Adipose tissue (tissue), 3 donors: ENCODE data around the gene UGT2A3. TPM values are rescaled to one million over a fixed set of nuclear protein-coding genes. Genes with fewer than 3 reads are reported as not detected.
"Not testable (repeated sequence)": the region's sequence is repeated elsewhere in the genome, so short reads cannot be mapped to it uniquely, and the experiment has no call there.

Experiments
- H3K27ac ChIP-seq: one replicate; pipeline ENCODE4 v1.5.1; 2013; ENCODE audit warnings: low read depth, low read length
- WGBS, 3 donors: extraction: QIAGEN DNeasy Blood & Tissue Kit; methylation state at CpG; one replicate each; pipeline ENCODE4 v1.1.7; 2013; 5-methylcytosine and 5-hydroxymethylcytosine counted together
- polyA plus RNA-seq, 3 donors: library from polyadenylated mRNA; stranded (reverse); fragments of 200-250 nt; gene quantifications; one replicate each; pipeline ENCODE4 v1.2.3, GENCODE V29; 2013
- donor health status: healthy with polysubstance abuse.
- donor health status: Bipolar disorder and iron deficiency.
- donor health status: healthy.

UGT2A3 gene
- polyA plus RNA-seq, 3 donors, result 0.04 to 26.1 (median 0.22) TPM

DNA sequence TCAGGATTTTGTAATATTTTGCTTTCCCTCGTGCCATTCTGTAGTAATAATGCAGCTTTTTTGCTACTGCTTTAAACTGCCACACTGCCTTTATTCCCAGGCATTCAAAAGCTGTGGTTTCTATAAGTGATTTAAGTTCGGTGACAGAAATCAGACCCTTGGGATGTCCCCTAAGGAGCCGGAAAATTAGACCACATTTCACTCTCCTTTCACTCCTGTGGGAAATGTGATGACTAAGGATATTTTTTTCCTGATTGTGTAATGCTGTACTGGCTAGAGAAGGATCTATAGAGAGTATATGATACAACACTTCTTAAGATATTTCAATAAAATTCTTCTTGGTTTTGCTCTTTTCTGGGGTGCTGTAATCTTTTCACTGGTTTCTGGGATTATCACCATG is 24.4 kb downstream of the UGT2A3 start:
- WGBS, 3 donors, result 62 to 83% (median 63%) methylated on average over 3 of the region's 3 CpGs
- H3K27ac ChIP-seq, result no peak overlapping the region

DNA sequence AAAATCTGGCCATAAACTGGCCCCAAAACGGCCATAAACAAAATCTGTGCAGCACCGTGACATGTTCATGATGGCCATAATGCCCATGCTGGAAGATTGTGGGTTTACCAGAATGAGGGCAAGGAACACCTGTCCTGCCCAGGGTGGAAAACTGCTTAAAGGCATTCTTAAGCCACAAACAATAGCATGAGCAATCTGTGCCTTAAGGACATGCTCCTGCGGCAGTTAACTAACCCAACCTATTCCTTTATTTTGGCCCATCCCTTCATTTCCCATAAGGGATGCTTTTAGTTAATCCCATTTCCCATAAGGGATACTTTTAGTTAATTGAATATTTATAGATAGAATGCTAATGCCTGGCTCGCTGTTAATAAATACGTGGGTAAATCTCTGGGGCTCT is 29.4 kb downstream of the UGT2A3 start:
- WGBS, 3 donors, result 56 to 80% (median 59%) methylated on average over 5 of the region's 5 CpGs
- H3K27ac ChIP-seq, result not testable (repeated sequence)

- no peak overlapping the region for H3K27ac ChIP-seq
These were observed 30.6 kb downstream of the UGT2A3 start for GRCh38 chr4:68921051-68921450.

DNA sequence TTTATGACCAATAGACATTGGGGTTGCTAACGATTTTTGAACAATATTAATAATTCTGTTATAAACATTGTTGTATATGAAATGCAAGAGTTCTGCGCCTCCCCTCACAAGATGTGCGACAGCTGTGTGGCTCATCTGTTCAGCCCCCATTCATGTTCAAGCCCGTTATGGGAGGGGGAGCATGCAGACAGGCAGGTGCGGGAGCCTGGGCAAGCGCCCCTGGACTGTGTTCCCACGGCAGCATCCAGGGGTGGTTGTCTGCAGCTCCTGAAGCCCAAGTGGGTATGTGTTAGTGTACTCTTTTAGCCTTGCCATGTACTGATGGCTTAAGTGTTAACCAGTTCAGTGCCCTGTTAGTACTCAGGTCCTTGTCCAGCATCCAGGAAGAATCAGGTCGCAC is 34.6 kb downstream of the UGT2A3 start:
- WGBS, 3 donors, result 86 to 97% (median 90%) methylated on average over 8 of the region's 8 CpGs
- no peak overlapping the region for H3K27ac ChIP-seq

DNA sequence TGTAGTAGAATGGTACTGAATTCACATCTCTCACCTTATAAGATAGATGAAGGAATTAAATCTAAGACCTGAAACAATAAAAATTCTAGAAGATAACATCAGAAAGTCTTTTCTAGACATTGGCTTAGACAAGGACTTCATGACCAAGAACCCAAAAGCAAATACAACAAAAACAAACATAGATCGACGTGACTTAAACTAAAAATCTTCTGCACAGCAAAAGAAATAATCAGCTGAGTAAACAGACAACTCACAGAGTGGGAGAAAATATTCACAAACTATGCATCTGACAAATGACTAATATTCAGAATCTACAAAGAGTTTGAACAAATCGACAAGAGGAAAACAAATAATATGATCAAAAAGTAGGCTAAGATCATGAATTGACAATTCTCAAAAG is 38.8 kb downstream of the UGT2A3 start:
- WGBS, 3 donors, result 38 to 81% (median 81%) methylated on average over 3 of the region's 3 CpGs
- no peak overlapping the region for H3K27ac ChIP-seq

- H3K27ac ChIP-seq, result no peak overlapping the region
- WGBS, 3 donors, result 64 to 77% (median 65%) methylated on average over 2 of the region's 2 CpGs
These were observed 42.2 kb downstream of the UGT2A3 start for GRCh38 chr4:68909385-68909784.

DNA sequence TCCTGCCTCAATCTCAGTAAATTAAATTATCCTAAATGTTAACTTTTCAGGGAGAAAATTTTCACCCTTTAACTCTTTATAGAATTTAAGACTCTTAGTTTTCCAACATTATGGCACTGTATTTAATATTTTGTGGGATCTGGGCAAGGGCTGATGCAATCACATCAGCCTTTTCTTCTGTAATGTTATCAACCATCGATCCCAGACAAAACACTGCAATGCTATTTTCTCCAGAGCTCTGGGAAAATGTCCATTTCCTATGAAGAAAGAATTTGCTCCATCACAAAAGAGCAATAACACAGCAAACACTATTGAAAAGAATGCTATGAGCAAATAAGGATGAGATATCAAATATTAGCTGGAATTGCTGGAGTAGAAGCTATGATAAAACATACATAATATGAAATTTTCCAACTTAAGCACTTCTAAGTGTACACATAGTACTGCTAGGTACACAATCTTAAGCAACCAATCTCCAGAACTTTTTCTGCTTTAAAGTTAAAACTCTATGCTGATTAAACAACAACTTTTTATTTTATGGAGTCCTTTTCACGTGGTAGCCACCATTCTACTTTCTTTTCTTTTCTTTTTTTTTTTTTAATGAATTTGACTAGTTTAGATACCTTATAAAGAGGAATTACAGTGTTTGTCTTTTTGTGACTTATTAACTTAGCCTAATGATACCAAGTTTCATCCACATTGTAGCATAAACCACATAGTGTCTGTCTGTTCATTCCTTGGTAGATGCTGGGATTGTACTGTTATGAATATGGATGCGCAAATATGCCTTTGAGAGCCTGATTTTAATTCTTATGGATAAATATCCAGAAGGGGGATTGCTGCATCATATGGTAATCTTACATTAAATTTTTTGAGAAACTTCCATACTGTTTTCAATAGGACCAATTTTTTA is 43.6 kb downstream of the UGT2A3 start:
- no peak overlapping the region for H3K27ac ChIP-seq
- WGBS, 3 donors, result 46 to 67% (median 64%) methylated on average over 3 of the region's 3 CpGs

DNA sequence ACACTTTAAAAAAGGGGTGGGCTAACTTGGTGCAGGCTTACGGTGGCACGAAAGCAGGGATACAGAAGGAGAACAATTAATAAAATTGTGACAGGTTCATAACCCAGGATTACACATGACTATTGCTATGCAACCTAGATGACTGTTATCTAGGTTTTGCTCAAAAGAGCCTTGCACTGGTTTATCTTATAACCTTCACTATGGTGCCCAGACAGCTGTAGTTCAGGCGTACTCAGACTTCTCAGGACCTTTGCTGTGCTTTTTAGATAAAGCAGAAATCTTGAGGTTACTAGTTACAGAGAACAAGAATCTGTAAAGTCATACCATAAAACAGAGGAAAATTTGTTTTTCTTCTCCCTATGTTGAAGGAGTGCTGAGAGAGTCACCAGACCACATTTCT is 44.4 kb downstream of the UGT2A3 start:
- WGBS, 3 donors, result 43 to 71% (median 70%) methylated on average over 3 of the region's 3 CpGs
- H3K27ac ChIP-seq, result no peak overlapping the region

- 44 to 80% (median 79%) methylated on average over 10 of the region's 10 CpGs for WGBS, 3 donors
- H3K27ac ChIP-seq, result no peak overlapping the region
These were observed 44.8 kb downstream of the UGT2A3 start for GRCh38 chr4:68906780-68907137.

DNA sequence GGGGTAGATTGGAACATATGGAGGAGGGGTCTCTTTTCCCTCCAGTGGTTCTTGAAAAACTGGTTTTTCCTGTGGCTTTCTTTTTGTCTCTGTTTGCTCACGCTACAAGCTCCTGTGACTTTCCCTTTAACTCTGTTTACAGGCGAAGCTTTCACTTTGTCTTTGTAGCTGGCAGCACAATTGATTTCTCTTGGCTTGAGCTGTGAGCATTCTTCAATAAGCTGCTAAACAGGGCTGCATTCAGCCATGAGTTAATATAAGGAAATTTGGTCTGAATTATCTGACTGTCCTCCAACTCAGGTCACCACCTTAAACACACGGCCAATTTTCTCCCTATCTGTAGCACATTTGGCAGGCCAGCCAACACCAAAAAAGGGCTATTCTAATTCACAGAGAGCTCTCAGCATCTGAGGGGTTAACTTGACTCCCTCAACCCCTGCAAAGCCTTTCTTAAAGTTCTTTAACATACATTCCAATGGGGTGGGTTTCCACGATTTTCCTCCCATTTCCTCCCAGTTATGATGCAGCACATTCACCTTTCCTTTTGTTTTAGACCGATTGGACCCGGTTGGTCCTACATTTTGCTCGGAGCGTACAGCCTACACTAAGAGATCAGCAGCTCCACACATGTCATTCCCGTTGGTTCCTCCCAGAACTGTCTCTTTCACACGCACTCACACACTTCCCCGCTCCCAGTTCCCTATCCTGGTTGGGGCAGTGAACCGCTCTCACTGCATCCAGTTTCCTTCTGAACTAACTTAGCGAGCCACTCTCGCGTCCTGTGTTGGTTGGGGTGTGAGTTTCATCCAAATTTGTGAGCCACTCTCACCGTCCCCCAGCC is 45.4 kb downstream of the UGT2A3 start:
- H3K27ac ChIP-seq, result no peak overlapping the region
- WGBS, 3 donors, result 16 to 52% (median 49%) methylated on average over 16 of the region's 16 CpGs

GRCh38 chr4:68905598-68905938 is 46.0 kb downstream of the UGT2A3 start:
- no peak overlapping the region for H3K27ac ChIP-seq
- WGBS, 3 donors, result 35 to 74% (median 68%) methylated on average over 2 of the region's 2 CpGs

GRCh38 chr4:68904786-68905185 is 46.8 kb downstream of the UGT2A3 start:
- no peak overlapping the region for H3K27ac ChIP-seq
- 15 to 40% (median 35%) methylated on average over 6 of the region's 6 CpGs for WGBS, 3 donors

DNA sequence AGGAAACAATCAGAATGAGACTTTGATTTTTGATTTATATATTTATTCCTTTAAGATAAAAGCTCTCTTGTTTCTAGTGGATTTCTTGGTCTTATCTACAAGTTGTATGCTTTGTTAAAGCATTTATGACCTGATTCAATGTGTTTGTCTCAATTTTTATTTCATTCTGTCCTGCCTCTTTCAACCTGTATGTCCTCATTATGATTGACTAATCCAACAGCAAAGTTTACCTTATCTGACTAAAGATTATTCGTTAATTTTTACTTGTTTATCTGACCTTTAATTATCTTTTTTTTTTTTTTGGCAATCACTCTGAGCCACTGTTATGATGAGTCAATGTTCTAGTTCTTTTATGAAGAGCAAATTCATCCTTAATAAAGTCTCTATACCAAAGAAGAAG is 54.9 kb downstream of the UGT2A3 start:
- no peak overlapping the region for H3K27ac ChIP-seq
- 23 to 59% (median 55%) methylated on average over 1 of the region's 1 CpG for WGBS, 3 donors

- 49 to 61% (median 56%) methylated on average over 5 of the region's 5 CpGs for WGBS, 3 donors
- H3K27ac ChIP-seq, result no peak overlapping the region
These were observed 55.9 kb downstream of the UGT2A3 start for GRCh38 chr4:68895561-68896198.

DNA sequence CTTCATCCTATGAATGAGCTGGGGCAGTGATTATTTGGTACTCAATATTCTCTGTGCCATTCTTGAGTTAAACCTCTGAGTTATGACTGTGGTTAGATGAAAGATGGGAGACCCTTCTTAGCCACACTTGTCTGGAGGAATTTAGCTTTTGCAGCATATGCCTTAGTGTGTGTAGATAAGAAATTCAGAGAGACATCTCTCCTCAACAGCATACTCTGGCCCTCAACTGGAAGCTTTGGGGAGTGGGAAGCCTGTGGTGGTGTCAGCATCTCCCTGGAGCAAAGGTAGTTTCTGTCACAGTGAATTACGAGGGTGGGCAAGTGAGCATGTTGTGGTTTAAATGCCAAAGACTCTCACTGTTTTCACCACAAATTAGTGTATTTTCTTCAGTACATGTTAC is 58.7 kb downstream of the UGT2A3 start:
- 72 to 90% (median 79%) methylated on average over 1 of the region's 1 CpG for WGBS, 3 donors
- no peak overlapping the region for H3K27ac ChIP-seq

GRCh38 chr4:68891678-68892077 is 59.9 kb downstream of the UGT2A3 start:
- no peak overlapping the region for H3K27ac ChIP-seq
- 85 to 98% (median 93%) methylated on average over 3 of the region's 3 CpGs for WGBS, 3 donors

DNA sequence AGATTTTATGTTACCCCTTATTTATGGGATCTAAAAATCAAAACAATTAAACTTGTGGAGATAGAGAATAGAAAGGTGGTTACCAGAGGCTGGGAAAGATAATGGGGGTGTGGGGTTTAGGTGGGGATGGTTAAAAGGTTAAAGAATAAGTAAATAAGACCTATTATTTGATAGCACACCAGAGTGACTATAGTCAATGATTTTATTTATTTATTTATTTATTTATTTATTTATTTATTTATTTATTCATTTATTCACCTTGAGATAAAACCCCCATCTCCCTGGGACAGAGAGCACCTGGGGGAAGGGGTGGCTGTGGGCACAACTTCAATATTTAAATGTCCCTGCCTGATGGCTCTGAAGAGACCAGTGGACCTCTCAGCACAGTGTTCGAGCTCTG is 66.1 kb downstream of the UGT2A3 start:
- H3K27ac ChIP-seq, result no peak overlapping the region
- 92 to 94% (median 94%) methylated on average over 1 of the region's 1 CpG for WGBS, 3 donors

DNA sequence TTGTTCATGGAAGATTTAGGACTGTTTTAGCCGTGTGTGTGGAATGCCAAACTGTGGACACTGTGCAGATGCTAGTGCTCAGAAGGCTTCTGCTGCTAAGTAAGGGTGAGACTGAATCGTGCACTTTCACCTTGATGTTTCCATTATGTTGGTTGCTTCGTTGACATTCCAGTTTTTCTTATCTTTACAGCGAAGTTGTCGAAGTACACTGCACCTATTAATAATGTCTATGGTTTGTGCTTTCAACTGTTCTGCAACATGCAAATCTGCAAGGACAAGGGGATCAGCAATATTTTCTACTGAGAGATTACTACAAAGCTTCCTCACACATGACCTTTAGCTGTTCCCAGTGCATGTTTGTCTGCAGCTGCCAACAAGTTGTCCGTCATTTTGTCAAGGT is 67.7 kb downstream of the UGT2A3 start:
- H3K27ac ChIP-seq, result no peak overlapping the region
- 18 to 47% (median 43%) methylated on average over 6 of the region's 6 CpGs for WGBS, 3 donors
